Measurements from ENCODE around the gene IMPA2. TPM values are rescaled to one million over a fixed set of nuclear protein-coding genes. Genes with fewer than 3 reads are reported as not detected.

IMPA2 gene
- total RNA-seq, 6 experiments from 2014 or later: 1.2 to 2.5 (median 1.5) TPM

- no peaks in the 10 kb centered on the region for H3K4me1 Mint-ChIP-seq (ENCODE audit: low read depth)
- TF ChIP-seq CTCF (IDR thresholded peaks at IDR 0.05): no peak
Observed at GRCh38 chr18:12021077-12021476, 39.8 kb downstream of the IMPA2 start.

GRCh38 chr18:12021596-12021995 lies 40.3 kb downstream of the IMPA2 start:
- no peak for TF ChIP-seq CTCF (IDR thresholded peaks at IDR 0.05)
- H3K4me3 Mint-ChIP-seq: no peak overlapping the region
- no peaks in the 10 kb centered on the region for H3K9me3 Mint-ChIP-seq
- DNase-seq: no peak
- no peak overlapping the region for H3K27ac Mint-ChIP-seq
- no peaks in the 10 kb centered on the region for H3K4me1 Mint-ChIP-seq (ENCODE audit: low read depth)
- peaks cover 1% of the 10 kb centered on the region for H3K27me3 Mint-ChIP-seq (ENCODE audit: insufficient read depth)
- H3K36me3 Mint-ChIP-seq (ENCODE audit: low read depth): no peaks in the 10 kb centered on the region

More at GRCh38 chr18:12021077-12021476, 39.8 kb downstream of the IMPA2 start:
- no peak overlapping the region for H3K4me3 Mint-ChIP-seq
- peaks cover 2% of the 10 kb centered on the region for H3K27me3 Mint-ChIP-seq (ENCODE audit: insufficient read depth)
- H3K27ac Mint-ChIP-seq: no peak overlapping the region
- H3K36me3 Mint-ChIP-seq (ENCODE audit: low read depth): no peaks in the 10 kb centered on the region
- H3K9me3 Mint-ChIP-seq: no peaks in the 10 kb centered on the region
- no peak for DNase-seq

GRCh38 chr18:12023375-12023774 lies 42.1 kb downstream of the IMPA2 start:
- no peak overlapping the region for H3K27ac Mint-ChIP-seq
- H3K9me3 Mint-ChIP-seq: no peaks in the 10 kb centered on the region
- no peaks in the 10 kb centered on the region for H3K4me1 Mint-ChIP-seq (ENCODE audit: low read depth)

GRCh38 chr18:12026562-12026961 lies 45.3 kb downstream of the IMPA2 start:
- no peak for TF ChIP-seq CTCF (IDR thresholded peaks at IDR 0.05)
- no peak overlapping the region for H3K27ac Mint-ChIP-seq
- no peaks in the 10 kb centered on the region for H3K9me3 Mint-ChIP-seq
- H3K4me3 Mint-ChIP-seq: no peak overlapping the region
- DNase-seq: no peak
- H3K27me3 Mint-ChIP-seq (ENCODE audit: insufficient read depth): peaks cover 1% of the 10 kb centered on the region
- no peaks in the 10 kb centered on the region for H3K4me1 Mint-ChIP-seq (ENCODE audit: low read depth)
- no peaks in the 10 kb centered on the region for H3K36me3 Mint-ChIP-seq (ENCODE audit: low read depth)

More at GRCh38 chr18:12023375-12023774, 42.1 kb downstream of the IMPA2 start:
- H3K4me3 Mint-ChIP-seq: no peak overlapping the region
- TF ChIP-seq CTCF (IDR thresholded peaks at IDR 0.05): no peak
- no peak for DNase-seq
- H3K36me3 Mint-ChIP-seq (ENCODE audit: low read depth): no peaks in the 10 kb centered on the region
- H3K27me3 Mint-ChIP-seq (ENCODE audit: insufficient read depth): peaks cover 1% of the 10 kb centered on the region; the same call in 1 of the 2 replicates

GRCh38 chr18:12027046-12027445 lies 45.7 kb downstream of the IMPA2 start:
- Mint-ChIP-seq H3K4me1 (ENCODE audit: low read depth) (no peaks in the 10 kb centered on the region), H3K27me3 (ENCODE audit: insufficient read depth) (peaks cover 1% of the 10 kb centered on the region), H3K4me3 (no peak overlapping the region), H3K27ac (no peak overlapping the region), H3K9me3 (no peaks in the 10 kb centered on the region), H3K36me3 (ENCODE audit: low read depth) (no peaks in the 10 kb centered on the region)
- no peak for DNase-seq
- TF ChIP-seq CTCF (IDR thresholded peaks at IDR 0.05): no peak

- no peak overlapping the region for H3K27ac Mint-ChIP-seq
- no peaks in the 10 kb centered on the region for H3K9me3 Mint-ChIP-seq
- TF ChIP-seq CTCF (IDR thresholded peaks at IDR 0.05): no peak
- H3K4me3 Mint-ChIP-seq: no peak overlapping the region
- no peaks in the 10 kb centered on the region for H3K36me3 Mint-ChIP-seq (ENCODE audit: low read depth)
- H3K27me3 Mint-ChIP-seq (ENCODE audit: insufficient read depth): peaks cover 1% of the 10 kb centered on the region
- DNase-seq: no peak
- no peaks in the 10 kb centered on the region for H3K4me1 Mint-ChIP-seq (ENCODE audit: low read depth)
Observed at GRCh38 chr18:12027480-12027879, 46.2 kb downstream of the IMPA2 start.
